ENCODE measurements around the gene GPR132.

GPR132 gene

DNA sequence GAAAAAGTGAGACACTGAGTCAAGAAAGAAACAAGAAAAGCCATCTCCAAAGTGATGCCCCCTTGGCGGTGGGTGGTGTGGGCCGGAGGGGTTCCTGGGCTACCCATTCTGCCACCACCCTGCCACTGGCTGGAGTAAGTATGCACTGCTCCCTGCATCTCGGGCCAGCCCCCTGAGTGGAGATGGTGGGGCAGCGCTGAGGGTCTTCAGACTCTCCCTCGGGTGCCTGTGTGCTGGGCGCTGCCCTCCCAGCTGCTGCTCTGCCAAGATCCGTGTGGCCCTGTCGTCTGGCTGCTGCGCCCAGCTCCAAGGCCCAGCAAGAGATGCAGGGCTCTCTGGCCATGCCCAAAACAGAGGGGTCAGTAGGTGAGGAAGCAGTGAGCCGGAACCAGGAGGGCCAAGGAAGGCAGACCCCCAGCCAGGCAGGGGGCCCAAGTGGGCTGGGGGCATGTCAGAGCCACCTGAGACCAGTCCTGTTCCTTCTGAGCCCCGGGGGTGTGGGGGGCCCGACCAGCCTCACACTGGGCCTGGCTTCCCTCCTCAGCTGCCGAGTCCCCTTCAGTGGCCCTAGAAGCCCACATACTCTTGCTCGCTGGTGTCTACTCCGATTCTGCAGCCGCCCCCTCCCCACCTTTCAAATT, 5.2 kb downstream of the GPR132 start:
- DNase-seq: no peak

DNA sequence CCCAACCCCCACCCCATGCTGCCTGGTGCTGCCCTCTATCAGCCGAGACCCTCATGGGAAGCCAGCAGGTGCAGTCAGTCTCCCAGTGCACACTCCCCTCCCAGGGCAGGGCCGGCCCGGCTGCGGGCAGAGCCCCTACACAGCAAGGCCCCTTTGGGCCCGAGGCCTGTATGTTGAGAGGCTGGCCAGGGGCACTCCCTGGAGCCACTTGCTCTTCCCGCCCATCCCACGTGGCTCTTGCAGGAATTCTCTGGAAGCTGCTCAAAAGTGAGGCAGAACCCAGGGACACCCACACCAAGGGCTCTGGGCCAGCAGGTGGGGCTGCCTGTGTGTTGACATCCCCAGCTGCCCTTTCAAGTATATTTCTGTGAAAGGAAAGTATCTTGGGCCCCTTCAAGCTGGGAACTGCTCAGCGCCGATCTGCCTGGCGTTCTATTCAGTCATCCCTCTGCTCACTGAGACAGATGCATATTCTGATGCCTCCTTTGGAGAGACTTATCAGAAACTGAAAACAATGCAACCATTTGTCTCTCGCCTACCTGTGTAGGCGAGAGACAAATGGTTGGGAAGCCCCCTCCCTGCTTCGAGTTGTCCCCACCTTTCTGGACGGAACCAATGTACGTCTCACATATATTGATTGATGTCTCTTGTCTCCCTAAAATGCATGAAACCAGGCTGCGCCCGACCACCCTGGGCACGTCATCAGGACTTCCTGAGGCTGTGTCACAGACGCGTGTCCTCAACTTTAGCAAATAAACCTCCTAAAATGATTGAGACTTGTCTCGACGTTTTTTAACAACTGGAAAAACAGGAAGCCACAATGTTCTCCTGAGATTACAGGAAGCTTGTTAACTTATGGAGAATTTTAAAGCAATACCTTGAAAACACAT, 6.0 kb downstream of the GPR132 start:
- no peak for DNase-seq

- no peak for DNase-seq
These were observed 6.7 kb downstream of the GPR132 start for GRCh38 chr14:105058521-105059034.

- DNase-seq: no peak
These were observed 8.9 kb downstream of the GPR132 start for GRCh38 chr14:105056303-105056831.

DNA sequence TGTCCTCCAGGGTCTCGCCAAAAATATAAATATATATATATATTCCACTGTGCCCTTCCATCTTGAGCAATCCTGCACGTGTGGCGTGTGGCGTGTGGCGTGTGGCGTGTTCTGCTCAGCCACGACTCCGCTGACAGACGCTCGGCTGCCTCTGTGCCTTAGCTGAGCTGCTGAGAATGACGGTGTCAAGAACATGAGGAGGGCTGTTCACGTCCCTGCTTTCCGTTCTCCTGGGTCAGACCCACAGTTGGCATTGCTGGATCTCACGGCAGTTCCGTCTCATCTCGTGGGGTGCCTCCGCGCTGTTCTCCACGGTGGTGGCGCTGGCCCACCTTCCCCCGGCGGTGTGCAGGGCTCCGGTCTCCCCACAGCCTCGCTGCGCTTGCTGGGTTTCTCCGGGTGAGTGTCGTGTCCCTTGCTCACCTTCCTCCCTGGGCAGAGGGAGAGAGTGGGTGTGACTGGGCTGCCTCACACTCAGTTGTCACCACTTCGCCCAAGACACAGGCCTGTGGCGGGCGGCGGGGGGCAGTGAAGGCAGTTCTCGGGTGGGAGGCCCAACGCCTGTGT, 9.4 kb downstream of the GPR132 start:
- no peak for DNase-seq

- DNase-seq: no peak
These were observed 9.9 kb downstream of the GPR132 start for GRCh38 chr14:105055334-105055733.

GRCh38 chr14:105053996-105054395, 11.2 kb downstream of the GPR132 start:
- no peak for DNase-seq

- DNase-seq: no peak
These were observed 11.8 kb downstream of the GPR132 start for GRCh38 chr14:105053421-105053820.

DNA sequence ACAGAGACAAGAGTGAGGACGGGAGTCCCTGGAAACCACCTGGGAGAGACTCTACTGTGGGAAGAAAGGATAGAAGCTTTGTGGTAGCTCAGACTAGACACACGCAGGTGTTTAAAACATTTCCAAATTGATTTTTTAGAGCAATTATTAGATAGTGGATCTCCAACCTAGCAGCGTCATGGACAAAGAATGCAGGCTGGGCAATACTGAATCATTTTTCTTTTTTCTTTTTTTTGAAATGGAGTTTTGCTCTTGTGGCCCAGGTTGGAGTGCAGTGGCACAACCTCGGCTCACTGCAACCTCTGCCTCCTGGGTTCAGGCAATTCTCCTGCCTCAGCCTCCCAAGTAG, 13.1 kb downstream of the GPR132 start:
- no peak for DNase-seq

- no peak for DNase-seq
These were observed 13.8 kb downstream of the GPR132 start for GRCh38 chr14:105051182-105052109.

- peak; percentile 94 for DNase-seq
These were observed 14.7 kb downstream of the GPR132 start for GRCh38 chr14:105050551-105050897.

- DNase-seq: peak; percentile 49
These were observed 15.3 kb downstream of the GPR132 start for GRCh38 chr14:105049753-105050550.

DNA sequence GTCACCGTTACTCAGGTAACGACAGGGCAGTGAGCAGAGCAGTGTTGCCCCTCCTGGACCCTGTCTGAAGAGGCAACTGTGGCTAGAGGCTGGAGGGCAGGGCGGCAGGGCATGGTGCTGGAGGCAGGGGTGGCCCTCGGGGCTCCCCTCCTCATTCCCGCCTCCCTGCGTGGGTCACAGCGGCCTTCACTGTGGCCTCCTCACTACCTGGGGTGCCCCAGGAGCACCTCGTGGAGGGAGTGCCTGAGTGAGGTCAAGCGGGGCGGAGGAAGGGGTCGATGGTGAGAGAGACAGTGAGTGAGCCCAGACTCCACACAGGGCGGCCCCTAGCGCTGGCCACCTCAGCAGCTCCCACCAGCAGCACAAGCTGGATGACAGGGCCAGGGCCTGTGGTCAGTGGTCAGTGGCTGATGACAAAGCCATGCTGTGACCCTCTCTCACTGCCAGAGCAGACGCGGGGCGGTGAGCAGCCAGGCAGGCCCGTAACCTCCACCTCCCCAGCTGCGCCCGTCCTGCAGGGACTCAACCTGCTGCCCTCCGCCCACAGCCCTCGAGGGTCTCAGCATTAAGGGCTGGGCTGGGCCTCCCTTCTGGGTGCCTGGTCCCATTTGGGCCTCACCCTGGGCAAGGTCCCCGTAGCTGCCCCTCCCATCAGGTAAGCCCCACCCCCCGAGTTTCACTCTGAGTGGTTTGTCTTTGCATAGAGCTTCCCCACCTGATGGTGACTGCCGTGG, 17.8 kb downstream of the GPR132 start:
- DNase-seq: no peak

DNA sequence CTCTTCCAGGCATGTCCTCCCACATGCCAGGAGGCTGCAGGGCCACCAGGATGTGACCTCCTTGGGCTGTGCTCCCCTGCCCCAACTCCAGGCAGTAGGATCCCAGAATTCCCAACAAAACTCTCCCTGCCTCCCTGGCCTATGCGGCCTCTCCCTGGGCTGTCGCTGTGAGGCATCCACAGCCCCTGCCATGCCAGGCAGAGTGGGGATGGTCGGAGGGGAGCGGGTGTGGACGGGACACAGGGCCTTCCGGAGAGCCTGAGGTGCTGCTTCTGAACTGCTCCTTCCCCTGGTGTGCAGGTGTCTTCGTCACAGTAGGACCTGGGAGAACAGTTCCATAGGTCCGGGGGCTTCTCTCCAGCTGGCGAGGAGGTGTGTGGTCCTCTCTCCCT, 18.3 kb downstream of the GPR132 start:
- DNase-seq: no peak

DNA sequence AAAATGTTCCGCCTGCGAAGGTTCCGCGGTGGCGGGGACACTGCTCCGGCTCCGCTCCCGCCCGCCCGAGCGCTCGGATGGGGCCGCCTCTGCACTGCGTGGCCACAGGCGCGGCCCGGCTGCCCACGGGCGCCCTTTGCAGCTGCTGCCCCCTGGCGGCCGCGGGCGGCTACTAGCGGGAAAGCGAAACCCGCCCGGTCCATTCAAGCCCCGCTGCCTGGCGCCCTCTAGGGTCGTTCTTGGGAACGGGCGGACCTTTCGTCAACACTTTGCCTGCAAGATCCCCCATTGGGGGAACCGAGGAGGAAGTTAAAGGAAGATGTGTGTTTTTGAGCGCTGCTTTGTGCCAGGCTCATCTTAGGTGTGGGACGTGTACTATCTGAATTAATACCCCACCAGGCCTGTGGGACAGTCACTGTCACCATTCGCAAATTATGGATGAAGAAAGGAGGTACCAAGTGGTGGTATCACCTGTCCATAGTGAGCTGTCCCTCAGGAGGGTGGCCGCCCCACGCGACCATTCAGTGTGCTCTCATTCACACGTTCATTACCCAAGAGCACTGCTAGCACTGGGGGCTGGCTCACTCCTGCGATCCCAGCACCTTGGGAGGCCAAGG, 19.4 kb downstream of the GPR132 start:
- peak; percentile 92 for DNase-seq

- DNase-seq: no peak
These were observed 21.6 kb downstream of the GPR132 start for GRCh38 chr14:105043641-105044040.

DNA sequence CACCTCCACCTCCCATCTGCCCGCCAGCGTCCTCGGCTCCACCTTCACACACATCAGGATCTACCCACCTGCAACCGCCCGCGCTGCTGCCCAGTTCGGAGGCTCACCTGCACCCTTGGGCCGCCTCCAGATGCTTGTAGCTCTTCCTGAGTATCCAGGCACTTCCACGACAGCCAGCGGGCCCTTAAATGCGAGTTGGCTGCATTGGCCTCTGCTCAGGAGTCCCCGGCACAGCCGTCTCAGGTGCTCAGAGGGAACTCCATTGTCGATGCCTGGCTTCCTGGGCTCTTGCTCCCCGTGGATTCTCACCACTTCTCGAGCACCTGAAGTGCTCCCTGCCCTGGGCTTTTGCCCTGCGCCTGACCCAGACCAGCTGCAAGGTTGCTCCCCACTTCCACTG, 22.4 kb downstream of the GPR132 start:
- no peak for DNase-seq

DNA sequence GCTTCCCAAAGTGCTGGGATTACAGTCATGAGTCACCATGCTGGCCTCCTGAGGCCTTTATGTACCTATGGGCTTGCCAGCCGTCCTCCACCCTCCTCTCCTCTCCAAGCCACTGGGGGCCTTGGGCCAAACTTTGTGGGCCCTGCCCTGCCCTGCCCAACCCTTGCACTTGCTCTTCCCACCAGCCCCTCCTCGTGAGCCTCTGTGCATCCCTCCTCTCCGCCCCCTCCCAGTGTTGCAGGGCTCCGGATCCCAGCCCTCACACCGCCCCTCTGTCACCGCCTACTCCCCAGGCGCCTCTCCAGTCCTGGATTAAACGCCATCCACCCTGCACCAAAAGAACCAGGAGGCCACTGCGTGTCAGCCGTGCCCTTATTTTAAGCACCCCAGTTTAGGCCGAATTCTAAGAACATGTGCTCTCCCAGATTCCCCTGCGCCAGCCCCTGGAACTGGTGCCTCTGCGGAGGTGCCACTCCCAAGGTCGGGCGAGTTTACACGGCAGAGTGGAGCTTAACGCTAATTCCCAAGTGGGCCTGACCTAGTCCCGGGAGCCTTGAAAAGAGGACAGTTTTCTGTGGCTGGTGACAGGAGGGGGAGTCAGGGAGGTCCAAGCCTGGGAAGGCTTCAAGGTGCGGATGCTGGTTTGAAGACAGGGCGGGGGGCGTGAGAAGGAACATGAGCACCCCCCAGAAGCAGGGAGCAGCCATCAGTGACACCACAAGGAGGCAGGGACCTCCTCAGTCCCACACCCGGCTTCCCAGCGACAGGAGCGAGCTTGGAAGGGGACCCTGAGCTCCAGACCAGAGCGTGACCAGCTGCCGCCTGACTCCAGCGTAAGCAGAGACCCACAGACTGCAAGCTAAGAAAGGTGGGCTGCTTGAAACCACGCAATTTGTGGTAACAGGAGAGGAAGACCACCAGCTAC, 23.1 kb downstream of the GPR132 start:
- DNase-seq: no peak

DNA sequence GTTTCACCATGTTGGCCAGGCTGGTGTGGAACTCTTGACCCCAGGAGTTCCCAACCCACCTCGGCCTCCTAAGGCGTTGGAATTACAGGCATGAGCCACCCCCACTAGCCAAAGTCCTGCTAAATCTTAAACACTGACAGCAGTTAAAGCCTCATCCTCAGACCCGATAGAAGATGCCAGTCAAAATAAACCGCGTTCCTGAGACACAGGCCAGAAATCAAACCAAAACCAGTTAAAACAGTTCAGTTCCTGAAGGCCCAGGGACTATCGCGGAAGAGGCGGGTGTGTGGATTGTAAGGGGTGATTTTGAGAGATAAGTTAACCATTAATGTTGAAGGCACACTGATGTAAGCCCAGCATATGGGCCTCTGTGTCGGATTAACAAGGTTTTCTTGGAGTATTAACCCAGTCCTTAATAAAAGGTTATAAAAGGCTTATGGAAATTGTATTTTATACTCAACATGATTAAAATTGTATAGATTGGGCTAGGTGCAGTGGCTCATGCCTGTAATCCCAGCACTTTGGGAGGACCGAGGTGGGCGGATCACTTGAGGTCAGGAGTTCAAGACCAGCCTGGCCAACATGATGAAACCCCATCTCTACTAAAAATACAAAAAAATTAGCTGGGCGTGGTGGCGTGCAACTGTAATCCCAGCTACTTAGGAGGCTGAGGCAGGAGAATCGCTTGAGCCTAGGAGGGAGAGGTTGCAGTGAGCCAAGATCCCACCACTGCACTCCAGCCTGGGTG, 25.6 kb downstream of the GPR132 start:
- DNase-seq: no peak
